Stomach (tissue), 4 donors: ENCODE data around the gene SELENOF.
A peak's percentile ranks its signal among the peaks of the same experiment; 100 is the strongest.

Experiments
- CTCF ChIP-seq, 7 experiments: fragments of 450-650 bp in 4 of 7; fragments of 200-600 bp in 3 of 7; sonication (generic) in 3 of 7; IDR thresholded peaks; one replicate each; pipeline ENCODE4 v1.5.1; 2016 to 2019; ENCODE audit warnings: antibody characterized with exemption in 7 of 7, control low read depth in 2 of 7, mild to moderate bottlenecking in 1 of 7
- EP300 ChIP-seq: sonication (generic); formaldehyde crosslinking; IDR thresholded peaks from one replicate; pipeline ENCODE4 v1.6.1; 2017; ENCODE audit warnings: antibody characterized with exemption
- POLR2A ChIP-seq, 4 donors: fragments of 450-650 bp; IDR thresholded peaks; one replicate each; pipeline ENCODE4 v1.6.1; 2016; ENCODE audit warnings: antibody characterized with exemption in 4 of 4, control low read depth in 2 of 4, mild to moderate bottlenecking in 1 of 4, moderate library complexity in 1 of 4

GRCh38 chr1:86833461-86834215 is 80.3 kb downstream of the SELENOF start:
- TF ChIP-seq POLR2A (IDR thresholded peaks at IDR 0.05), result no peak
- no peak for TF ChIP-seq EP300
- peak in 4 of 7 experiments; percentile 42 to 71 (median 55) for TF ChIP-seq CTCF (IDR thresholded peaks at IDR 0.05)
